Measurements from ENCODE around the gene CNTFR.

Gene CNTFR

GRCh38 chr9:34507556-34507955 is 82.0 kb downstream of the CNTFR start:
- no peak for DNase-seq (ENCODE audit: low read depth)

GRCh38 chr9:34506623-34507022 is 82.9 kb downstream of the CNTFR start:
- DNase-seq (ENCODE audit: low read depth): no peak

GRCh38 chr9:34505370-34506120 is 84.0 kb downstream of the CNTFR start:
- DNase-seq (ENCODE audit: low read depth): no peak

- DNase-seq (ENCODE audit: low read depth): no peak
Observed at GRCh38 chr9:34503406-34503805, 86.1 kb downstream of the CNTFR start.

- no peak for DNase-seq (ENCODE audit: low read depth)
Observed at GRCh38 chr9:34502891-34503290, 86.6 kb downstream of the CNTFR start.

- DNase-seq (ENCODE audit: low read depth): no peak
Observed at GRCh38 chr9:34502471-34502870, 87.1 kb downstream of the CNTFR start.

- DNase-seq (ENCODE audit: low read depth): peak; percentile 14
Observed at GRCh38 chr9:34501889-34502425, 87.6 kb downstream of the CNTFR start.

All from fibroblast of gingiva (primary cell).